Measurements from ENCODE around the gene GAPDHS.

The GAPDHS gene

GRCh38 chr19:35560677-35561076, 27.4 kb downstream of the GAPDHS start:
- FAIRE-seq (no peak), DNase-seq (ENCODE audit: insufficient read length) (no peak)
- TF ChIP-seq TAF1 (IDR thresholded peaks at IDR 0.05; ENCODE audit: borderline replicate concordance, low read depth, low read length), result no peak

DNA sequence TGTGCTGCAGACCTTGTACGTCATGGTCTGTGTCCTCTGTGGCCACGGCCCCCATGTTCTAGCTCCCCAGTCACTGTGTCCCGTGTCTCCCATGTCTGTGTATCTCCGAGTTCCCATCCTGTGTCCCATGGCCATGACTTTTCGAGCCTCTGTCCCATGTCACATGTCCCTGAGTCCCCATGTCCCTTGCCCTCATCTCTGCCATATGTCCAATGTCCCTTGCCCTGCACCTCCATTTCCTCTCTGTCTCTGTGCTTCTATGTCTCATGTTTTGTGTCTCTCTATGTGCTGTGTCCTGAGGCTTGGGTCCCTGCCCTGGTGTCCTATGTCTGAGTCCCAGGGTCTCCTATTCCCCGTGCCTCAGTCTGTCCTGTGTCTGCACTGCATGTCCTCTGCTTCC, 28.2 kb downstream of the GAPDHS start:
- DNase-seq (ENCODE audit: insufficient read length), result no peak
- no peak for FAIRE-seq
- TF ChIP-seq POLR2AphosphoS5 (IDR thresholded peaks at IDR 0.05; ENCODE audit: low read depth, low read length), result no peak
- no peak for TF ChIP-seq POLR2A (IDR thresholded peaks at IDR 0.05; ENCODE audit: low read depth, low read length)
- TF ChIP-seq TAF1 (IDR thresholded peaks at IDR 0.05; ENCODE audit: borderline replicate concordance, low read depth, low read length), result no peak

DNA sequence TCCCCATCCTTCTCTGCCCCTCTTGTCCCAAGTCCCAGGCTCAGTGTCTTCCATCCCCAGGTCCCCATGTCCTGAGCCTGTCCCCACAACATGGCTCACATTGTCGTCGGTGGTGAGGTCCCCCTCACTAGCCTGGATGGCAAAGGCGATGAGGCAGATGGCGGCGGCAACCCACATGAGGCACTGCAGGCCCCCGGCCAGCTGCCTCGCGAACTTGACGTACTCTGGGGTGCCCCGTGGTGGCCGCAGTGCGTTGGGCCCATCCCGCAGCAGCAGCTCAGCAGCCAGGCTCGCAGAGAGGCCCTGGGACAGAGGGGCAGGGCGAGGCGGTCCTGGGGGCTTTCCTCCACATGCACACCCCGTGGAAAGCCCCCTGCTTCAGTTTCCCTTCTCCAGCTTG, 29.1 kb downstream of the GAPDHS start:
- TF ChIP-seq POLR2AphosphoS5 (IDR thresholded peaks at IDR 0.05; ENCODE audit: low read depth, low read length) (no peak), POLR2A (IDR thresholded peaks at IDR 0.05; ENCODE audit: low read depth, low read length) (no peak), TAF1 (IDR thresholded peaks at IDR 0.05; ENCODE audit: borderline replicate concordance, low read depth, low read length) (no peak)
- no peak for DNase-seq (ENCODE audit: insufficient read length)
- no peak for FAIRE-seq

GRCh38 chr19:35562776-35563175, 29.5 kb downstream of the GAPDHS start:
- DNase-seq (ENCODE audit: insufficient read length) (no peak), FAIRE-seq (no peak)
- TF ChIP-seq POLR2A (IDR thresholded peaks at IDR 0.05; ENCODE audit: low read depth, low read length), result no peak
- TF ChIP-seq POLR2AphosphoS5 (IDR thresholded peaks at IDR 0.05; ENCODE audit: low read depth, low read length), result no peak
- TF ChIP-seq TAF1 (IDR thresholded peaks at IDR 0.05; ENCODE audit: borderline replicate concordance, low read depth, low read length), result no peak

GRCh38 chr19:35563207-35563829, 30.1 kb downstream of the GAPDHS start, which contains the start of gene ATP4A:
TSS of gene ATP4A (minus strand) at chr19:35563658. CDS start at chr19:35563629, 29 bp downstream.
- no peak for TF ChIP-seq POLR2AphosphoS5 (IDR thresholded peaks at IDR 0.05; ENCODE audit: low read depth, low read length)
- no peak for DNase-seq (ENCODE audit: insufficient read length)
- FAIRE-seq, result no peak

- TF ChIP-seq POLR2A (IDR thresholded peaks at IDR 0.05; ENCODE audit: low read depth, low read length), result no peak
- no peak for TF ChIP-seq POLR2AphosphoS5 (IDR thresholded peaks at IDR 0.05; ENCODE audit: low read depth, low read length)
- no peak for TF ChIP-seq TAF1 (IDR thresholded peaks at IDR 0.05; ENCODE audit: borderline replicate concordance, low read depth, low read length)
- FAIRE-seq, result no peak
- DNase-seq (ENCODE audit: insufficient read length), result no peak
These were observed 32.0 kb downstream of the GAPDHS start for GRCh38 chr19:35565016-35565856.

DNA sequence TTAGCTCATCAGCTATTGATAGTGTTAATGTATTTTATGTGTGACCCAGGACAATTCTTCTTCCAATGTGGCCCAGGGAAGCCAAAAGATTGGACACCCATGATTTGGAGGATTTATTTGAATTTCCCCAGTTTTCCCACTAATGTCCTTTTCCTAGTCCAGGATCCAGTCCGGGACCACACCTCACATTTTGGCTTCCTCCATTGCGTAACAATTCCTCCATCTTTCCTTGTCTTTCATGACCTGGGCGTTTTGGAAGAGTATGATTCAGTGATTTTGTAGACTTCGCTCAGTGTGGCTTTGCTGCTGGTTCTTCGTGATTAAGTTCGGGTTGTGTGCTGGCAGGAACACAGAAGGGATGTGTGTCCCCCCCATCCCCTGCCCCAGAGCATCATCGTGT, 33.5 kb downstream of the GAPDHS start:
- no peak for DNase-seq (ENCODE audit: insufficient read length)
- TF ChIP-seq TAF1 (IDR thresholded peaks at IDR 0.05; ENCODE audit: borderline replicate concordance, low read depth, low read length), result no peak
- no peak for TF ChIP-seq POLR2AphosphoS5 (IDR thresholded peaks at IDR 0.05; ENCODE audit: low read depth, low read length)
- TF ChIP-seq POLR2A (IDR thresholded peaks at IDR 0.05; ENCODE audit: low read depth, low read length), result no peak
- no peak for FAIRE-seq

GRCh38 chr19:35569281-35569781, 36.1 kb downstream of the GAPDHS start:
- DNase-seq (ENCODE audit: insufficient read length), result no peak
- FAIRE-seq, result no peak
- TF ChIP-seq TAF1 (IDR thresholded peaks at IDR 0.05; ENCODE audit: borderline replicate concordance, low read depth, low read length), result no peak
- no peak for TF ChIP-seq POLR2A (IDR thresholded peaks at IDR 0.05; ENCODE audit: low read depth, low read length)
- no peak for TF ChIP-seq POLR2AphosphoS5 (IDR thresholded peaks at IDR 0.05; ENCODE audit: low read depth, low read length)

DNA sequence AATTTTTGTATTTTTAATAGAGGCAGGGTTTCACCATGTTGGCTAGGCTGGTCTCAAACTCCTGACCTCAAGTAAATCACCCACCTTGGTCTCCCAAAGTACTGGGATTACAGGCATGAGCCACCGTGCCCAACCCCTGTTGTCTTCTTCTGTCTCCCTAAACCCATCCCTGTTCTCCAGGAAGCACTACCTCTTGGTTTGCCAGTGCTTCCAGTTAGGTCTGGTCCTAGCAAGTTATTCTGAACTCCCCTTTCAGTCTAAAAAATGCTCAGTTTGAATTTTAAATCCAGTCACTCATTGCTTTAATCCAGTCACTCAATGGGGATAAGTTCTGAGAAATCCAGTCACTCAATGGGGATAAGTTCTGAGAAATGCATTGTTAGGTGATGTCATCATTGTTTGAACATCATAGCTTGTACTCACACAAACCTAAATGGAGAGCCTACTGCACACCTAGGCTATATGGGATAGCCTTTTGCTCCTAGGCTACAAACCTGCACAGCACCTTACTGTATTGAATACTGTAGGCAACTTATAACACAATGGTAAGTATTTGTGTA, 38.2 kb downstream of the GAPDHS start:
- FAIRE-seq, result no peak
- no peak for TF ChIP-seq TAF1 (IDR thresholded peaks at IDR 0.05; ENCODE audit: borderline replicate concordance, low read depth, low read length)
- no peak for TF ChIP-seq POLR2AphosphoS5 (IDR thresholded peaks at IDR 0.05; ENCODE audit: low read depth, low read length)
- TF ChIP-seq POLR2A (IDR thresholded peaks at IDR 0.05; ENCODE audit: low read depth, low read length), result no peak
- DNase-seq (ENCODE audit: insufficient read length), result no peak

GRCh38 chr19:35577918-35578317, 44.7 kb downstream of the GAPDHS start:
- TF ChIP-seq TAF1 (IDR thresholded peaks at IDR 0.05; ENCODE audit: borderline replicate concordance, low read depth, low read length) (no peak), POLR2AphosphoS5 (IDR thresholded peaks at IDR 0.05; ENCODE audit: low read depth, low read length) (no peak), POLR2A (IDR thresholded peaks at IDR 0.05; ENCODE audit: low read depth, low read length) (no peak)
- no peak for FAIRE-seq
- DNase-seq (ENCODE audit: insufficient read length), result no peak

GRCh38 chr19:35578707-35579106, 45.5 kb downstream of the GAPDHS start:
- no peak for DNase-seq (ENCODE audit: insufficient read length)
- no peak for FAIRE-seq
- no peak for TF ChIP-seq TAF1 (IDR thresholded peaks at IDR 0.05; ENCODE audit: borderline replicate concordance, low read depth, low read length)
- TF ChIP-seq POLR2AphosphoS5 (IDR thresholded peaks at IDR 0.05; ENCODE audit: low read depth, low read length), result no peak
- TF ChIP-seq POLR2A (IDR thresholded peaks at IDR 0.05; ENCODE audit: low read depth, low read length), result no peak

- no peak for DNase-seq (ENCODE audit: insufficient read length)
- TF ChIP-seq TAF1 (IDR thresholded peaks at IDR 0.05; ENCODE audit: borderline replicate concordance, low read depth, low read length), result no peak
- TF ChIP-seq POLR2A (IDR thresholded peaks at IDR 0.05; ENCODE audit: low read depth, low read length), result no peak
- TF ChIP-seq POLR2AphosphoS5 (IDR thresholded peaks at IDR 0.05; ENCODE audit: low read depth, low read length), result no peak
- FAIRE-seq, result no peak
These were observed 49.5 kb downstream of the GAPDHS start for GRCh38 chr19:35582760-35583159.

Measured in GM12892 (cell line).